ENCODE data around the gene CAST.

Gene CAST

GRCh38 chr5:96809921-96810320, 147.7 kb downstream of the CAST start:
- CTCF ChIA-PET: no interaction called here
- no peak for DNase-seq (ENCODE audit: low spot score)
- no peak for TF ChIP-seq CTCF (conservative IDR thresholded peaks at IDR 0.05; ENCODE audit: low read depth)
- POLR2A ChIA-PET (ENCODE audit: low non-redundant PET): no interaction called here
- no peak overlapping the region for H3K27ac ChIP-seq

GRCh38 chr5:96812851-96813250, 150.7 kb downstream of the CAST start:
- ChIA-PET CTCF (interaction anchor here (0.6 to 0.7 kb wide), 2 partner anchors 341 to 348 kb away, joined by 3 read pairs; no protein-coding TSS in a partner anchor), POLR2A (ENCODE audit: low non-redundant PET) (no interaction called here)
- H3K27ac ChIP-seq: no peak overlapping the region
- TF ChIP-seq CTCF (conservative IDR thresholded peaks at IDR 0.05; ENCODE audit: low read depth): no peak
- DNase-seq (ENCODE audit: low spot score): no peak

GRCh38 chr5:96814041-96814440, 151.9 kb downstream of the CAST start:
- no peak for TF ChIP-seq CTCF (conservative IDR thresholded peaks at IDR 0.05; ENCODE audit: low read depth)
- DNase-seq (ENCODE audit: low spot score): no peak
- CTCF ChIA-PET: interaction anchor here (0.6 kb wide), 1 partner anchor 56 kb away, joined by 3 read pairs; no protein-coding TSS in a partner anchor
- H3K27ac ChIP-seq: no peak overlapping the region
- POLR2A ChIA-PET (ENCODE audit: low non-redundant PET): no interaction called here

GRCh38 chr5:96816411-96816939, 154.3 kb downstream of the CAST start:
- no peak overlapping the region for H3K27ac ChIP-seq
- ChIA-PET CTCF (interaction anchor here (0.6 kb wide), 1 partner anchor 631 kb away, joined by 3 read pairs; no protein-coding TSS in a partner anchor), POLR2A (ENCODE audit: low non-redundant PET) (interaction anchor here (1.7 kb wide), 1 partner anchor 8 kb away, joined by 7 read pairs; the partner anchor contains the start of gene ERAP1)
- DNase-seq (ENCODE audit: low spot score): no peak
- TF ChIP-seq CTCF (conservative IDR thresholded peaks at IDR 0.05; ENCODE audit: low read depth): no peak

- CTCF ChIA-PET: no interaction called here
- POLR2A ChIA-PET (ENCODE audit: low non-redundant PET): interaction anchor here (1.7 kb wide), 1 partner anchor 9 kb away, joined by 7 read pairs; the partner anchor contains the start of gene ERAP1
- DNase-seq (ENCODE audit: low spot score): no peak
- no peak for TF ChIP-seq CTCF (conservative IDR thresholded peaks at IDR 0.05; ENCODE audit: low read depth)
- no peak overlapping the region for H3K27ac ChIP-seq
Observed at GRCh38 chr5:96816991-96817390, 154.8 kb downstream of the CAST start.

- ChIA-PET POLR2A (ENCODE audit: low non-redundant PET) (interaction anchor here (1.7 kb wide), 1 partner anchor 10 kb away, joined by 7 read pairs; the partner anchor contains the start of gene ERAP1), CTCF (no interaction called here)
- H3K27ac ChIP-seq: no peak overlapping the region
- TF ChIP-seq CTCF (conservative IDR thresholded peaks at IDR 0.05; ENCODE audit: low read depth): no peak
- no peak for DNase-seq (ENCODE audit: low spot score)
Observed at GRCh38 chr5:96817506-96817905, 155.3 kb downstream of the CAST start.

Measured in RWPE1 (cell line).